Liver (tissue), 9 donors: ENCODE results near the gene KDM5B. TPM values are rescaled to one million over a fixed set of nuclear protein-coding genes. Genes with fewer than 3 reads are reported as not detected.

Experiments
- DNase-seq: peaks from one replicate; pipeline ENCODE4 v3.0.0-alpha.2; 2017; ENCODE audit warnings: low spot score
- H3K27ac ChIP-seq, 2 donors: one replicate each; pipeline ENCODE4 v1.7.0; 2013; ENCODE audit warnings: inconsistent platforms in 2 of 2, low read length in 2 of 2, control low read depth in 1 of 2, low read depth in 1 of 2, mild to moderate bottlenecking in 1 of 2
- H3K27me3 ChIP-seq, 4 donors: one replicate each; pipeline versions ENCODE4 v1.6.1 to v1.7.0; 2013; ENCODE audit warnings: low read length in 3 of 4, inconsistent platforms in 1 of 4, mild to moderate bottlenecking in 1 of 4, moderate library complexity in 1 of 4; ENCODE audit not compliant: control insufficient read depth in 4 of 4, insufficient read depth in 4 of 4
- H3K36me3 ChIP-seq, 4 donors: one replicate each; pipeline versions ENCODE4 v1.6.1 to v1.7.0; 2013; ENCODE audit warnings: low read length in 3 of 4, mild to moderate bottlenecking in 3 of 4, low read depth in 1 of 4, moderate library complexity in 1 of 4; ENCODE audit not compliant: control insufficient read depth in 4 of 4, insufficient read depth in 3 of 4
- H3K4me1 ChIP-seq, 4 donors: one replicate each; pipeline versions ENCODE4 v1.6.1 to v1.7.0; 2013; ENCODE audit warnings: low read length in 3 of 4, mild to moderate bottlenecking in 3 of 4, moderate library complexity in 1 of 4; ENCODE audit not compliant: control insufficient read depth in 4 of 4, insufficient read depth in 4 of 4
- H3K4me3 ChIP-seq, 3 donors: one replicate each; pipeline versions ENCODE4 v1.6.1 to v1.7.0; 2013; ENCODE audit warnings: low read length in 3 of 3, control low read depth in 1 of 3, low read depth in 1 of 3, mild to moderate bottlenecking in 1 of 3
- H3K9ac ChIP-seq, 2 donors: one replicate each; pipeline ENCODE4 v1.7.0; 2013; ENCODE audit warnings: low read length in 2 of 2, mild to moderate bottlenecking in 2 of 2, moderate library complexity in 2 of 2, control low read depth in 1 of 2, low read depth in 1 of 2
- H3K9me3 ChIP-seq, 4 donors: one replicate each; pipeline versions ENCODE4 v1.6.1 to v1.7.0; 2013; ENCODE audit warnings: low read length in 3 of 4; ENCODE audit not compliant: control insufficient read depth in 4 of 4
- EGR1 ChIP-seq, 2 donors: IDR thresholded peaks; 2 replicates each; pipeline ENCODE4 v1.6.1; 2016 to 2018; ENCODE audit warnings: antibody characterized with exemption in 2 of 2, low read depth in 2 of 2
- FOXA1 ChIP-seq: IDR thresholded peaks from 2 replicates; pipeline ENCODE4 v1.6.1; 2016; ENCODE audit warnings: antibody characterized with exemption
- FOXA2 ChIP-seq: IDR thresholded peaks from 2 replicates; pipeline ENCODE4 v1.6.1; 2016; ENCODE audit warnings: antibody characterized with exemption
- GABPA ChIP-seq, 2 donors: IDR thresholded peaks in 1 of 2; conservative IDR thresholded peaks in 1 of 2; 2 replicates each; pipeline ENCODE4 v1.6.1; 2016; ENCODE audit warnings: antibody characterized with exemption in 2 of 2, mild to moderate bottlenecking in 1 of 2, moderate library complexity in 1 of 2
- HNF4A ChIP-seq, 2 donors: conservative IDR thresholded peaks; 2 replicates each; pipeline ENCODE4 v1.6.1; 2016; ENCODE audit warnings: antibody characterized with exemption in 2 of 2, mild to moderate bottlenecking in 2 of 2
- HNF4G ChIP-seq: IDR thresholded peaks from 2 replicates; pipeline ENCODE4 v1.6.1; 2016; ENCODE audit warnings: antibody characterized with exemption
- JUND ChIP-seq, 2 donors: IDR thresholded peaks; 2 replicates each; pipeline ENCODE4 v1.6.1; 2016; ENCODE audit warnings: antibody characterized with exemption in 2 of 2
- NR2F2 ChIP-seq: IDR thresholded peaks from 2 replicates; pipeline ENCODE4 v1.6.1; 2016; ENCODE audit warnings: antibody characterized with exemption
- RAD21 ChIP-seq, 2 donors: IDR thresholded peaks; 2 replicates each; pipeline ENCODE4 v1.6.1; 2016; ENCODE audit warnings: antibody characterized with exemption in 2 of 2, mild to moderate bottlenecking in 2 of 2
- RXRA ChIP-seq, 2 donors: IDR thresholded peaks; 2 replicates each; pipeline ENCODE4 v1.6.1; 2017 to 2018; ENCODE audit warnings: antibody characterized with exemption in 2 of 2, mild to moderate bottlenecking in 1 of 2
- SP1 ChIP-seq: IDR thresholded peaks from 2 replicates; pipeline ENCODE4 v1.6.1; 2018; ENCODE audit warnings: antibody characterized with exemption, mild to moderate bottlenecking
- TAF1 ChIP-seq: conservative IDR thresholded peaks from 2 replicates; pipeline ENCODE4 v1.6.1; 2016; ENCODE audit warnings: antibody characterized with exemption, mild to moderate bottlenecking
- YY1 ChIP-seq: IDR thresholded peaks from 2 replicates; pipeline ENCODE4 v1.6.1; 2016; ENCODE audit warnings: antibody characterized with exemption, mild to moderate bottlenecking
- WGBS: extraction: QIAGEN DNeasy Blood & Tissue Kit; methylation state at CpG from one replicate; pipeline ENCODE4 v1.1.7; 2013; 5-methylcytosine and 5-hydroxymethylcytosine counted together
- polyA plus RNA-seq, 2 donors: library from polyadenylated mRNA; stranded (reverse) in 1 of 2; unstranded in 1 of 2; fragments of 200-250 nt in 1 of 2; fragments of >200 nt in 1 of 2; fragmentation: Nextera tagmentation in 1 of 2; extraction: Ambion mirVana in 1 of 2; gene quantifications; one replicate each; pipeline versions ENCODE4 v1.2.1 to v1.2.3, GENCODE V29; 2013 to 2015
- total RNA-seq, 2 donors: library from RNA; depleted of rRNA; stranded (reverse); fragments of >200 nt; gene quantifications; one replicate each; pipeline ENCODE4 v1.2.3, GENCODE V29; 2014
- TF ChIP-seq, protein P1 (sequence below): IDR thresholded peaks from 2 replicates; pipeline ENCODE4 v1.6.1; 2016; ENCODE audit warnings: antibody characterized with exemption
- TF ChIP-seq, protein P2 (sequence below): IDR thresholded peaks from 2 replicates; pipeline ENCODE4 v1.6.1; 2016; ENCODE audit warnings: antibody characterized with exemption
- TF ChIP-seq, protein P3 (sequence below): fragments of 150-350 bp; IDR thresholded peaks from 2 replicates; pipeline ENCODE4 v1.5.1; 2017; ENCODE audit warnings: improper control_type of control experiment, low read depth, low read length; ENCODE audit not compliant: missing input control
- TF ChIP-seq, protein P4 (sequence below): IDR thresholded peaks from 2 replicates; pipeline ENCODE4 v1.6.1; 2016; ENCODE audit warnings: antibody characterized with exemption
- TF ChIP-seq, protein P5 (sequence below): IDR thresholded peaks from 2 replicates; pipeline ENCODE4 v1.6.1; 2016; ENCODE audit warnings: antibody characterized with exemption, mild to moderate bottlenecking
- donor health status: healthy.
- donor health status: healthy.
- donor health status: healthy.
- donor health status: healthy.
- donor health status: healthy.

Gene KDM5B
- total and polyA plus RNA-seq, 4 donors, result 3.4 to 33.7 (median 14.8) TPM

DNA sequence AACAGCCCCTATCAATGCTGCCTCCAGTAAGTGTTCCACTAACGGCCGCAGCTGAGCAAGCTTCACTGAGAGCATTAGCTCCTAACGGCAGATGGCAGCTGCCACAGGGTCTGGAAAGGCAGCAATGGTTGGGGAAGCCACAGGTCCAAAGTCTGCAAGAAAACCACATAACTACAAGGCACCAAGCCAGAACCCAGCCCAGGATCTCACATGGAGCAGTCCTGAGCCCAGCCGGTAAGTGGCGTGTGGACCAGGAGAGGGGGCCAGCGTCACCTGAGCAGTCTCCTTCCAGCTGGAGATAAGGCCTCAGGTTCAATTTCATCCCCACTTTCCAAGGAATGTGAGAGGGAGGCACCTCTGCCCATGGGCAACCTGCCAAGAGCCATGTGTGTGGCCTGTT lies 111.2 kb downstream of the KDM5B start:
- Histone ChIP-seq H3K9me3 (no peaks in the 10 kb centered on the region), H3K9ac (no peak overlapping the region), H3K4me1 (no peaks in the 10 kb centered on the region), H3K4me3 (no peak overlapping the region), H3K27me3 (peaks cover 0 to 6% (median 2%) of the 10 kb centered on the region in 4 donors), H3K27ac (no peak overlapping the region), H3K36me3 (no peaks in the 10 kb centered on the region)
- no peak for DNase-seq
- TF ChIP-seq FOXA2, result no peak
- no peak for TF ChIP-seq GABPA (IDR thresholded peaks at IDR 0.05 in 1 of 2, conservative IDR thresholded peaks at IDR 0.05 in 1 of 2)
- TF ChIP-seq, protein P1, sequence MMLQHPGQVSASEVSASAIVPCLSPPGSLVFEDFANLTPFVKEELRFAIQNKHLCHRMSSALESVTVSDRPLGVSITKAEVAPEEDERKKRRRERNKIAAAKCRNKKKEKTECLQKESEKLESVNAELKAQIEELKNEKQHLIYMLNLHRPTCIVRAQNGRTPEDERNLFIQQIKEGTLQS, result no peak
- TF ChIP-seq HNF4G, result peak; percentile 10
- TF ChIP-seq NR2F2, result no peak
- peak; percentile 26 to 51 for TF ChIP-seq HNF4A (conservative IDR thresholded peaks at IDR 0.05)
- TF ChIP-seq, protein P2, sequence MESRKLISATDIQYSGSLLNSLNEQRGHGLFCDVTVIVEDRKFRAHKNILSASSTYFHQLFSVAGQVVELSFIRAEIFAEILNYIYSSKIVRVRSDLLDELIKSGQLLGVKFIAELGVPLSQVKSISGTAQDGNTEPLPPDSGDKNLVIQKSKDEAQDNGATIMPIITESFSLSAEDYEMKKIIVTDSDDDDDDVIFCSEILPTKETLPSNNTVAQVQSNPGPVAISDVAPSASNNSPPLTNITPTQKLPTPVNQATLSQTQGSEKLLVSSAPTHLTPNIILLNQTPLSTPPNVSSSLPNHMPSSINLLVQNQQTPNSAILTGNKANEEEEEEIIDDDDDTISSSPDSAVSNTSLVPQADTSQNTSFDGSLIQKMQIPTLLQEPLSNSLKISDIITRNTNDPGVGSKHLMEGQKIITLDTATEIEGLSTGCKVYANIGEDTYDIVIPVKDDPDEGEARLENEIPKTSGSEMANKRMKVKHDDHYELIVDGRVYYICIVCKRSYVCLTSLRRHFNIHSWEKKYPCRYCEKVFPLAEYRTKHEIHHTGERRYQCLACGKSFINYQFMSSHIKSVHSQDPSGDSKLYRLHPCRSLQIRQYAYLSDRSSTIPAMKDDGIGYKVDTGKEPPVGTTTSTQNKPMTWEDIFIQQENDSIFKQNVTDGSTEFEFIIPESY, result no peak
- TF ChIP-seq RXRA (IDR thresholded peaks at IDR 0.05), result no peak
- TF ChIP-seq, protein P3, sequence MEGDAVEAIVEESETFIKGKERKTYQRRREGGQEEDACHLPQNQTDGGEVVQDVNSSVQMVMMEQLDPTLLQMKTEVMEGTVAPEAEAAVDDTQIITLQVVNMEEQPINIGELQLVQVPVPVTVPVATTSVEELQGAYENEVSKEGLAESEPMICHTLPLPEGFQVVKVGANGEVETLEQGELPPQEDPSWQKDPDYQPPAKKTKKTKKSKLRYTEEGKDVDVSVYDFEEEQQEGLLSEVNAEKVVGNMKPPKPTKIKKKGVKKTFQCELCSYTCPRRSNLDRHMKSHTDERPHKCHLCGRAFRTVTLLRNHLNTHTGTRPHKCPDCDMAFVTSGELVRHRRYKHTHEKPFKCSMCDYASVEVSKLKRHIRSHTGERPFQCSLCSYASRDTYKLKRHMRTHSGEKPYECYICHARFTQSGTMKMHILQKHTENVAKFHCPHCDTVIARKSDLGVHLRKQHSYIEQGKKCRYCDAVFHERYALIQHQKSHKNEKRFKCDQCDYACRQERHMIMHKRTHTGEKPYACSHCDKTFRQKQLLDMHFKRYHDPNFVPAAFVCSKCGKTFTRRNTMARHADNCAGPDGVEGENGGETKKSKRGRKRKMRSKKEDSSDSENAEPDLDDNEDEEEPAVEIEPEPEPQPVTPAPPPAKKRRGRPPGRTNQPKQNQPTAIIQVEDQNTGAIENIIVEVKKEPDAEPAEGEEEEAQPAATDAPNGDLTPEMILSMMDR, result no peak
- TF ChIP-seq YY1, result no peak
- 46% methylated on average over 6 of the region's 6 CpGs for WGBS

DNA sequence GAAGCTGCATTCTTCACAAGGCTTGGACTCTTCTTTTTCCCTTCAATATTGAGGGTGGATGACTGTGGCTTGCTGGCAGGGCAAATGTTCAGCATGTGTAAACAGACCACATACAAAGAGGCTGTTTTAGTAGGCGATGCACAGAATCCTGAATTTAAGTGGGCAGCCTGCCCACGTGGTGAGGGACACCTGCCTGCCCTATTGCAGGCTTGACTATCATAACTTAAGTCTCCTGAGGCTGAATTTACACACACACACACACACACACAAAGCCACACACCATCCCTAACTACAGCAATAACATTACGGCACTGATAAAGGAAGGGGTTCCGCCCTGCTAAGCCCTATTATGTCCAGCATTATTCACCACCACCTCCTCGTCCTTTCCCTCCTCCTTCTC lies 113.9 kb downstream of the KDM5B start:
- TF ChIP-seq, protein P4, sequence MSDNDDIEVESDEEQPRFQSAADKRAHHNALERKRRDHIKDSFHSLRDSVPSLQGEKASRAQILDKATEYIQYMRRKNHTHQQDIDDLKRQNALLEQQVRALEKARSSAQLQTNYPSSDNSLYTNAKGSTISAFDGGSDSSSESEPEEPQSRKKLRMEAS, result no peak
- no peak for TF ChIP-seq RAD21 (IDR thresholded peaks at IDR 0.05)
- TF ChIP-seq, protein P3, result no peak
- TF ChIP-seq, protein P5, sequence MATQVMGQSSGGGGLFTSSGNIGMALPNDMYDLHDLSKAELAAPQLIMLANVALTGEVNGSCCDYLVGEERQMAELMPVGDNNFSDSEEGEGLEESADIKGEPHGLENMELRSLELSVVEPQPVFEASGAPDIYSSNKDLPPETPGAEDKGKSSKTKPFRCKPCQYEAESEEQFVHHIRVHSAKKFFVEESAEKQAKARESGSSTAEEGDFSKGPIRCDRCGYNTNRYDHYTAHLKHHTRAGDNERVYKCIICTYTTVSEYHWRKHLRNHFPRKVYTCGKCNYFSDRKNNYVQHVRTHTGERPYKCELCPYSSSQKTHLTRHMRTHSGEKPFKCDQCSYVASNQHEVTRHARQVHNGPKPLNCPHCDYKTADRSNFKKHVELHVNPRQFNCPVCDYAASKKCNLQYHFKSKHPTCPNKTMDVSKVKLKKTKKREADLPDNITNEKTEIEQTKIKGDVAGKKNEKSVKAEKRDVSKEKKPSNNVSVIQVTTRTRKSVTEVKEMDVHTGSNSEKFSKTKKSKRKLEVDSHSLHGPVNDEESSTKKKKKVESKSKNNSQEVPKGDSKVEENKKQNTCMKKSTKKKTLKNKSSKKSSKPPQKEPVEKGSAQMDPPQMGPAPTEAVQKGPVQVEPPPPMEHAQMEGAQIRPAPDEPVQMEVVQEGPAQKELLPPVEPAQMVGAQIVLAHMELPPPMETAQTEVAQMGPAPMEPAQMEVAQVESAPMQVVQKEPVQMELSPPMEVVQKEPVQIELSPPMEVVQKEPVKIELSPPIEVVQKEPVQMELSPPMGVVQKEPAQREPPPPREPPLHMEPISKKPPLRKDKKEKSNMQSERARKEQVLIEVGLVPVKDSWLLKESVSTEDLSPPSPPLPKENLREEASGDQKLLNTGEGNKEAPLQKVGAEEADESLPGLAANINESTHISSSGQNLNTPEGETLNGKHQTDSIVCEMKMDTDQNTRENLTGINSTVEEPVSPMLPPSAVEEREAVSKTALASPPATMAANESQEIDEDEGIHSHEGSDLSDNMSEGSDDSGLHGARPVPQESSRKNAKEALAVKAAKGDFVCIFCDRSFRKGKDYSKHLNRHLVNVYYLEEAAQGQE, result no peak
- TF ChIP-seq TAF1, result no peak
- TF ChIP-seq RXRA (IDR thresholded peaks at IDR 0.05), result no peak
- TF ChIP-seq EGR1 (IDR thresholded peaks at IDR 0.05; ENCODE audit: low read depth in 2 of 2), result no peak
- TF ChIP-seq FOXA1, result no peak
- TF ChIP-seq, protein P2, result no peak
- no peak for TF ChIP-seq SP1
- no peak for TF ChIP-seq GABPA (IDR thresholded peaks at IDR 0.05 in 1 of 2, conservative IDR thresholded peaks at IDR 0.05 in 1 of 2)
- TF ChIP-seq JUND (IDR thresholded peaks at IDR 0.05), result no peak
- no peak for TF ChIP-seq FOXA2
- no peak for TF ChIP-seq HNF4A (conservative IDR thresholded peaks at IDR 0.05)
- TF ChIP-seq, protein P1, result no peak
- no peak for TF ChIP-seq HNF4G

More for the DNA sequence above, 113.9 kb downstream of the KDM5B start:
- no peaks in the 10 kb centered on the region for H3K36me3 ChIP-seq
- WGBS, result 55% methylated on average over 5 of the region's 5 CpGs
- H3K4me1 ChIP-seq, result no peaks in the 10 kb centered on the region
- H3K27ac ChIP-seq, result no peak overlapping the region
- peaks cover 0 to 6% (median 2%) of the 10 kb centered on the region in 4 donors for H3K27me3 ChIP-seq
- no peak overlapping the region for H3K4me3 ChIP-seq
- H3K9me3 ChIP-seq, result no peaks in the 10 kb centered on the region
- H3K9ac ChIP-seq, result no peak overlapping the region
- no peak for DNase-seq
